GM19467 (cell line): ENCODE data around the gene TDP1.

Experiments
- ATAC-seq: cut with Tn5 transposase; IDR thresholded peaks from one replicate; pipeline ENCODE4 v1.9.1; 2021; ENCODE audit warnings: mild to moderate bottlenecking, moderate library complexity; ENCODE audit not compliant: unreplicated experiment

The TDP1 gene

GRCh38 chr14:89936654-89937185, 19.0 kb upstream of the TDP1 start:
- no peak for ATAC-seq

GRCh38 chr14:89941830-89942377, 13.8 kb upstream of the TDP1 start:
- no peak for ATAC-seq

- no peak for ATAC-seq
Observed at GRCh38 chr14:89947344-89947743, 8.4 kb upstream of the TDP1 start.

GRCh38 chr14:89952576-89952975, 3.2 kb upstream of the TDP1 start:
- ATAC-seq, result no peak

GRCh38 chr14:89953602-89954001, 2.1 kb upstream of the TDP1 start:
- no peak for ATAC-seq

- ATAC-seq, result peak; percentile 83
Observed at GRCh38 chr14:89954070-89955021, 1.4 kb upstream of the TDP1 start, which contains the start of gene EFCAB11. Gene EFCAB11 (minus strand): TSS chr14:89954730. CDS start chr14:89954660, 70 bp downstream.

- ATAC-seq, result peak; percentile 6
Observed at GRCh38 chr14:89955022-89955744, 544 bp upstream of the TDP1 start.

- ATAC-seq, result no peak
Observed at GRCh38 chr14:89956661-89957009, 908 bp downstream of the TDP1 start.

- ATAC-seq, result no peak
Observed at GRCh38 chr14:89957376-89957775, 1.6 kb downstream of the TDP1 start.

- ATAC-seq, result no peak
Observed at GRCh38 chr14:89957791-89958190, 2.1 kb downstream of the TDP1 start.

GRCh38 chr14:89958966-89959365, 3.2 kb downstream of the TDP1 start:
- ATAC-seq, result no peak

GRCh38 chr14:89959853-89960445, 4.2 kb downstream of the TDP1 start:
- ATAC-seq, result no peak

GRCh38 chr14:89960914-89961313, 5.2 kb downstream of the TDP1 start:
- no peak for ATAC-seq

- no peak for ATAC-seq
Observed at GRCh38 chr14:89963288-89963978, 7.7 kb downstream of the TDP1 start.

- ATAC-seq, result no peak
Observed at GRCh38 chr14:89965839-89966238, 10.1 kb downstream of the TDP1 start.

- peak; percentile 51 for ATAC-seq
Observed at GRCh38 chr14:89973234-89973823, 17.6 kb downstream of the TDP1 start.

- no peak for ATAC-seq
Observed at GRCh38 chr14:89977668-89978067, 21.9 kb downstream of the TDP1 start.

GRCh38 chr14:89978656-89979055, 22.9 kb downstream of the TDP1 start:
- no peak for ATAC-seq

- no peak for ATAC-seq
Observed at GRCh38 chr14:89983375-89983774, 27.6 kb downstream of the TDP1 start.
